Tibial nerve (tissue), 4 donors: ENCODE measurements around the gene NAPA. TPM values are rescaled to one million over a fixed set of nuclear protein-coding genes. Genes with fewer than 3 reads are reported as not detected.

Experiments used
- DNase-seq, 2 donors: peaks; one replicate each; pipeline ENCODE4 v3.0.0-alpha.2; 2019; ENCODE audit warnings: low spot score in 2 of 2
- H3K27ac ChIP-seq, 4 donors: fragments of 200-600 bp; sonication (generic) in 3 of 4; one replicate each; pipeline ENCODE4 v1.5.1; 2017 to 2019; ENCODE audit warnings: mild to moderate bottlenecking in 1 of 4
- H3K27me3 ChIP-seq, 2 donors: fragments of 200-600 bp; sonication (generic) in 1 of 2; one replicate each; pipeline versions ENCODE4 v1.5.1 to v1.6.0; 2017 to 2019
- H3K36me3 ChIP-seq, 3 donors: fragments of 200-600 bp; sonication (generic); one replicate each; pipeline ENCODE4 v1.5.1; 2018 to 2019
- H3K4me1 ChIP-seq, 4 donors: fragments of 200-600 bp; sonication (generic) in 3 of 4; one replicate each; pipeline ENCODE4 v1.5.1; 2017 to 2019
- H3K4me3 ChIP-seq, 4 donors: fragments of 200-600 bp; sonication (generic) in 3 of 4; one replicate each; pipeline ENCODE4 v1.5.1; 2017 to 2019; ENCODE audit warnings: mild to moderate bottlenecking in 1 of 4, moderate library complexity in 1 of 4
- H3K9me3 ChIP-seq, 4 donors: fragments of 200-600 bp; sonication (generic) in 3 of 4; one replicate each; pipeline ENCODE4 v1.5.1; 2017 to 2019
- CTCF ChIP-seq, 5 experiments: fragments of 200-600 bp in 3 of 5; fragments of 450-650 bp in 2 of 5; sonication (generic) in 3 of 5; IDR thresholded peaks; one replicate each; pipeline ENCODE4 v1.5.1; 2016 to 2019; ENCODE audit warnings: antibody characterized with exemption in 5 of 5, mild to moderate bottlenecking in 3 of 5, moderate library complexity in 2 of 5
- EP300 ChIP-seq, 2 donors: sonication (generic); formaldehyde crosslinking; IDR thresholded peaks; one replicate each; pipeline ENCODE4 v1.6.1; 2017; ENCODE audit warnings: antibody characterized with exemption in 2 of 2, mild to moderate bottlenecking in 1 of 2
- POLR2A ChIP-seq, 2 donors: fragments of 450-650 bp; IDR thresholded peaks; one replicate each; pipeline ENCODE4 v1.6.1; 2017; ENCODE audit warnings: antibody characterized with exemption in 2 of 2, mild to moderate bottlenecking in 2 of 2, moderate library complexity in 2 of 2
- WGBS, 2 donors: methylation state at CpG; one replicate each; pipeline ENCODE4 v1.1.5; 2018; 5-methylcytosine and 5-hydroxymethylcytosine counted together
- total RNA-seq, 4 donors: library from RNA; depleted of rRNA; stranded (reverse); fragments of >200 nt; gene quantifications; one replicate each; pipeline ENCODE4 v1.1.0, GENCODE V29; 2016

NAPA gene
- total RNA-seq, 4 donors from 2014 or later, result 130 to 152 (median 138) TPM

- DNase-seq, result no peak
- WGBS, 2 donors, result 91% methylated on average over 9 to 14 of the region's 14 CpGs
- H3K4me3 ChIP-seq, result no peak overlapping the region
- TF ChIP-seq CTCF (IDR thresholded peaks at IDR 0.05) (no peak), POLR2A (IDR thresholded peaks at IDR 0.05) (no peak)
- peaks cover 0 to 43% (median 0%) of the 10 kb centered on the region in 4 donors for H3K4me1 ChIP-seq
- H3K27me3 ChIP-seq, result no peaks in the 10 kb centered on the region
- no peaks in the 10 kb centered on the region for H3K9me3 ChIP-seq
- peaks cover 5 to 96% (median 5%) of the 10 kb centered on the region in 3 donors for H3K36me3 ChIP-seq
- H3K27ac ChIP-seq, result no peak overlapping the region
Observed at GRCh38 chr19:47497821-47498520, 16.9 kb downstream of the NAPA start.

- no peak overlapping the region for H3K4me3 ChIP-seq
- peaks cover 3 to 96% (median 5%) of the 10 kb centered on the region in 3 donors for H3K36me3 ChIP-seq
- H3K4me1 ChIP-seq, result peaks cover 0 to 50% (median 0%) of the 10 kb centered on the region in 4 donors
- DNase-seq, result no peak
- no peaks in the 10 kb centered on the region for H3K9me3 ChIP-seq
- H3K27me3 ChIP-seq, result no peaks in the 10 kb centered on the region
- H3K27ac ChIP-seq, result no peak overlapping the region
- WGBS, 2 donors, result 82 to 83% methylated on average over 17 to 23 of the region's 23 CpGs
- no peak for TF ChIP-seq EP300 (IDR thresholded peaks at IDR 0.05)
- TF ChIP-seq POLR2A (IDR thresholded peaks at IDR 0.05), result no peak
- TF ChIP-seq CTCF (IDR thresholded peaks at IDR 0.05), result no peak
Observed at GRCh38 chr19:47497050-47497766, 17.7 kb downstream of the NAPA start.

- 59 to 70% methylated on average over 15 to 17 of the region's 17 CpGs for WGBS, 2 donors
- no peaks in the 10 kb centered on the region for H3K27me3 ChIP-seq
- H3K27ac ChIP-seq, result no peak overlapping the region
- TF ChIP-seq CTCF (IDR thresholded peaks at IDR 0.05), result no peak
- TF ChIP-seq EP300 (IDR thresholded peaks at IDR 0.05), result no peak
- no peak for TF ChIP-seq POLR2A (IDR thresholded peaks at IDR 0.05)
- H3K9me3 ChIP-seq, result no peaks in the 10 kb centered on the region
- H3K4me3 ChIP-seq, result no peak overlapping the region
- H3K4me1 ChIP-seq, result peaks cover 0 to 49% (median 0%) of the 10 kb centered on the region in 4 donors
- peaks cover 3 to 99% (median 7%) of the 10 kb centered on the region in 3 donors for H3K36me3 ChIP-seq
- DNase-seq, result no peak
Observed at GRCh38 chr19:47495478-47496372, 19.1 kb downstream of the NAPA start.

- WGBS, 2 donors, result 70 to 74% methylated on average over 9 of the region's 9 CpGs
- Histone ChIP-seq H3K27ac (no peak overlapping the region), H3K4me3 (no peak overlapping the region), H3K27me3 (no peaks in the 10 kb centered on the region), H3K4me1 (peaks cover 0 to 57% (median 0%) of the 10 kb centered on the region in 4 donors), H3K9me3 (no peaks in the 10 kb centered on the region), H3K36me3 (peaks cover 3 to 97% (median 5%) of the 10 kb centered on the region in 3 donors)
- DNase-seq, result no peak
- TF ChIP-seq CTCF (IDR thresholded peaks at IDR 0.05) (no peak), EP300 (IDR thresholded peaks at IDR 0.05) (no peak), POLR2A (IDR thresholded peaks at IDR 0.05) (no peak)
Observed at GRCh38 chr19:47494729-47495128, 20.1 kb downstream of the NAPA start.
